ENCODE measurements around the gene CILP. TPM values are rescaled to one million over a fixed set of nuclear protein-coding genes. Genes with fewer than 3 reads are reported as not detected.

Gene CILP
- total RNA-seq, 4 donors from 2014 or later, result 14.4 to 26.9 (median 17.8) TPM

- DNase-seq, result no peak
- H3K4me1 ChIP-seq, result no peaks in the 10 kb centered on the region
- no peaks in the 10 kb centered on the region for H3K9me3 ChIP-seq
- no peak overlapping the region for H3K4me3 ChIP-seq
- peaks cover 0 to 89% (median 0%) of the 10 kb centered on the region in 3 donors for H3K36me3 ChIP-seq
- no peaks in the 10 kb centered on the region for H3K27me3 ChIP-seq
- H3K27ac ChIP-seq, result no peak overlapping the region
- TF ChIP-seq POLR2A (IDR thresholded peaks at IDR 0.05) (no peak), CTCF (IDR thresholded peaks at IDR 0.05) (no peak)
Measured at GRCh38 chr15:65156692-65157091, 54.6 kb downstream of the CILP start.

DNA sequence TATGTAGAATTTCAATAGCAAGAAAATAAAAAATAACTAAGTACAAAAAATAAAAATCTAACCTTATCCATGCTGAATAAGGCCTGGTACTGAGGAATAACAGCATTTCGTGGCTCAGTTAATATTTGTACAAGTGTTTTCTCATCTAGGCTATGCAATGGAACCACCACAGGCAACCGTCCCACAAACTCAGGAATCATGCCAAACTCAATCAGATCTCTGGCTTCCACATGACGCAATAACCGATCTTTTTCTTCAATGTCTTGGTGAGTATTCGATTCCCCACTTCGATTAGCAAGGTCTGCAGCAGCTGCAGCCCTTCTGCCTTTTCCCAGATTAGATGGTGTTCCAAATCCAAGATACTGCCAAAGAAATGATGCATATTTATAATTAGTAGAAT, 56.6 kb downstream of the CILP start:
- H3K36me3 ChIP-seq, result peaks cover 0 to 90% (median 0%) of the 10 kb centered on the region in 3 donors
- no peak overlapping the region for H3K4me3 ChIP-seq
- no peak overlapping the region for H3K27ac ChIP-seq
- no peaks in the 10 kb centered on the region for H3K27me3 ChIP-seq
- H3K9me3 ChIP-seq, result no peaks in the 10 kb centered on the region
- H3K4me1 ChIP-seq, result no peaks in the 10 kb centered on the region
- no peak for DNase-seq
- no peak for TF ChIP-seq POLR2A (IDR thresholded peaks at IDR 0.05)

DNA sequence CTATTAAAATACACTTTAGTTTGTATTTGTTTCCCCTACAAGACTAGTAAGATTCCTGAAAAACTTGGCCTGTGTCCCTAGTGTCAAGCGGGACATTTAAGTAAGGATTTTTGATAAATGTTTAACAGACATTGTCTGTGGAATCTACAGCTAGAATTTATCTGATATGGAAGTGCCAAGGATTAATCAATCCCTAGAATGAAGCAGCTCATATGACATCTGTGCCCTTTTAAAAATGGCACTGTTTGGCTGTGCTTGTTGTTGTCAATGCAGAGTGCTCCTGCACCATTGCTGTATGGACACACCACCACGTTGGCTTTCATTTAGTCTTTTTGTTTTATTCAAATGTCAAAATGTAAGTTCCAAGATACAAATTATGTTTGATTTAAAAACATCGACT, 63.4 kb downstream of the CILP start:
- Histone ChIP-seq H3K27me3 (no peaks in the 10 kb centered on the region), H3K4me1 (no peaks in the 10 kb centered on the region), H3K27ac (no peak overlapping the region), H3K36me3 (peaks cover 0 to 52% (median 0%) of the 10 kb centered on the region in 3 donors), H3K4me3 (no peak overlapping the region), H3K9me3 (no peaks in the 10 kb centered on the region)
- TF ChIP-seq CTCF (IDR thresholded peaks at IDR 0.05), result no peak
- no peak for TF ChIP-seq POLR2A (IDR thresholded peaks at IDR 0.05)
- no peak for DNase-seq

GRCh38 chr15:65146438-65146837, 64.8 kb downstream of the CILP start:
- no peaks in the 10 kb centered on the region for H3K27me3 ChIP-seq
- H3K4me3 ChIP-seq, result no peak overlapping the region
- peaks cover 0 to 37% (median 0%) of the 10 kb centered on the region in 3 donors for H3K36me3 ChIP-seq
- no peak for TF ChIP-seq CTCF (IDR thresholded peaks at IDR 0.05)
- no peak for TF ChIP-seq POLR2A (IDR thresholded peaks at IDR 0.05)
- DNase-seq, result no peak
- H3K27ac ChIP-seq, result no peak overlapping the region
- H3K4me1 ChIP-seq, result no peaks in the 10 kb centered on the region
- H3K9me3 ChIP-seq, result no peaks in the 10 kb centered on the region

Small RNAs within 50 kb of the gene (small RNA-seq; reads per million reads assigned to genes)
- gene AC068213.1 (0 reads per million in 2 donors), gene RNU6-686P (0 reads per million in 2 donors)

Other genes with a start within 250 kb of the CILP start
- gene SPG21, start 221.6 kb downstream of the CILP start, total RNA-seq, result 10 to 100 TPM; 65.6 to 85.0 (median 70.3) TPM
- gene MTFMT, start 181.8 kb downstream of the CILP start, total RNA-seq, result 10 to 100 TPM; 22.3 to 39.9 (median 36.9) TPM
- gene SLC51B, start 166.1 kb downstream of the CILP start, total RNA-seq, result 100 to 1,000 TPM in 3 of 4 donors, 1 to 10 TPM in 1; 4.1 to 374 (median 196) TPM
- 10 to 100 TPM in 2 of 4 donors, 1 to 10 TPM in 2; 5.1 to 23.1 (median 8.5) TPM for gene RASL12, start 143.5 kb downstream of the CILP start, total RNA-seq
- under 1 TPM in 1 of 4 donors, not detected in 3; 0.38 TPM for gene KBTBD13, start 134.7 kb downstream of the CILP start, total RNA-seq
- gene UBAP1L, start 96.3 kb downstream of the CILP start, total RNA-seq, result 1 to 10 TPM; 3.0 to 8.7 (median 5.5) TPM
- 10 to 100 TPM in 3 of 4 donors, 1 to 10 TPM in 1; 6.5 to 23.1 (median 17.8) TPM for gene PDCD7, start 77.7 kb downstream of the CILP start, total RNA-seq
- 10 to 100 TPM; 42.2 to 61.9 (median 53.5) TPM for gene CLPX, start 26.1 kb downstream of the CILP start, total RNA-seq
- gene PARP16, start 75.4 kb upstream of the CILP start, total RNA-seq, result 10 to 100 TPM in 1 of 4 donors, 1 to 10 TPM in 3; 7.0 to 23.1 (median 8.1) TPM
- gene RNU5A-1, start 84.6 kb upstream of the CILP start, total RNA-seq, result not detected
- not detected for gene RNU5B-1, start 93.2 kb upstream of the CILP start, total RNA-seq
- not detected for gene IGDCC3, start 166.5 kb upstream of the CILP start, total RNA-seq
- 1 to 10 TPM in 2 of 4 donors, under 1 TPM in 1, not detected in 1; 0.40 to 3.3 (median 1.0) TPM for gene IGDCC4, start 211.5 kb upstream of the CILP start, total RNA-seq

Data from Peyer's patch (tissue), 4 donors.